ENCODE results near the gene EEPD1.
A peak's percentile ranks its signal among the peaks of the same experiment; 100 is the strongest.

EEPD1 gene

GRCh38 chr7:36215457-36215765 lies 62.4 kb downstream of the EEPD1 start:
- H3K36me3 Mint-ChIP-seq (ENCODE audit: low read depth) = peaks cover 15% of the 10 kb centered on the region
- peak overlapping the region; percentile 17 for H3K4me3 Mint-ChIP-seq
- H3K27ac Mint-ChIP-seq = no peak overlapping the region
- peaks cover 19% of the 10 kb centered on the region for H3K9me3 Mint-ChIP-seq
- TF ChIP-seq CTCF (IDR thresholded peaks at IDR 0.05) = no peak
- H3K27me3 Mint-ChIP-seq (ENCODE audit: low read depth, poor library complexity) = no peaks in the 10 kb centered on the region
- no peak for DNase-seq
- H3K4me1 Mint-ChIP-seq = peaks cover 60% of the 10 kb centered on the region

- Mint-ChIP-seq H3K9me3 (peaks cover 19% of the 10 kb centered on the region), H3K27me3 (ENCODE audit: low read depth, poor library complexity) (no peaks in the 10 kb centered on the region), H3K4me1 (peaks cover 53% of the 10 kb centered on the region), H3K36me3 (ENCODE audit: low read depth) (peaks cover 15% of the 10 kb centered on the region), H3K27ac (no peak overlapping the region), H3K4me3 (peak overlapping the region; percentile 17)
- DNase-seq = no peak
- TF ChIP-seq CTCF (IDR thresholded peaks at IDR 0.05) = no peak
Observed at GRCh38 chr7:36216063-36216684, 63.1 kb downstream of the EEPD1 start.

DNA sequence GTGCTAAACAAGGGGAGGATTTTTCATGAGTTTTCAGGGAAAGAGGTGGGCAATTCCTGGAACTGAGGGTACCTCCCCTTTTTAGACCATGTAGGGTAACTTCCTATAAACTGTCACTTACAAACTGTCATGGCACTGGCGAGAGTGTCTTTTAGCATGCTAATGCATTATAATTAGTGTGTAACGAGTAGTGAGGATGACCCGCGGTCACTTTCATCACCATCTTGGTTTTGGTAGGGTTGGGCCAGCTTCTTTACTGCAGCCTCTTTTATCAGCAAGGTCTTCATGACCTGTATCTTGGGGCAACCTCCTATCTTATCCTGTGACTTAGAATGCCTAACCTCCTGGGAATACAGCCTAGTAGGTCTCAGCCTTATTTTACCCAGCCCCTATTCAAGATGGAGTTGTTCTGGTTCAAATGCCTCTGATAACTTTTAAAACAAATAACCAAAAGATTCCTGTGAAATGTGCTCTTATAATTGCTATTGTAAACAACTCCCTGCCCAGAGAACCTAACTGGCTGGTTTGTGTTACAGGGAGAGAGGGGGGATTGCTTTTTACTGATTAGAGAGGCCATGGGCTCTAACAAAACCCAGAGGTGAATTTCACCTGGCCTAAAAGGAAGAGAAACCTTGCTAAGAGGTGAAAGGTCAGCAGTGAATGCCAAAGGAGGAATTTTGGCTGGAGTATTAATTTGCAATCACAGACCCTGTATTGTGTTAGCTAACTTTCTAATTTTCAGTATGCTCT lies 64.3 kb downstream of the EEPD1 start:
- DNase-seq = no peak
- Mint-ChIP-seq H3K27ac (no peak overlapping the region), H3K27me3 (ENCODE audit: low read depth, poor library complexity) (no peaks in the 10 kb centered on the region), H3K4me3 (no peak overlapping the region), H3K4me1 (peaks cover 49% of the 10 kb centered on the region), H3K36me3 (ENCODE audit: low read depth) (peaks cover 11% of the 10 kb centered on the region), H3K9me3 (peaks cover 19% of the 10 kb centered on the region)
- no peak for TF ChIP-seq CTCF (IDR thresholded peaks at IDR 0.05)

DNA sequence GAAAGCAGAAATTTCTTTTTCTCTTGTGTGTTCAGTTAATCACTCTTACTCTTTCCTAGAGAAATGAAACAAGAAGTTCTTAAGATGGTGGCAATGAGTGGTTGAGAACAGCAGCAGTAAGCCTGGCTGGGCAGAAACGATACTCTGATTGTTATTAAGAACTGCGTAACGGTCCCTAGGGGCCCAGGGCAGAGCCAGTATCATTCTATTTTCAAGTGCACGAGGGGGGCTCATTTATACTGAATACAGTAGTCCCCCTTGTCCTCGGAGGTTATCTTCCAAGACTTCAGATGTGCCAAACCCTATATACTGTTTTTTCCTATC lies 64.9 kb downstream of the EEPD1 start:
- H3K4me1 Mint-ChIP-seq = peaks cover 49% of the 10 kb centered on the region
- DNase-seq = no peak
- no peak for TF ChIP-seq CTCF (IDR thresholded peaks at IDR 0.05)
- peaks cover 19% of the 10 kb centered on the region for H3K9me3 Mint-ChIP-seq
- no peak overlapping the region for H3K4me3 Mint-ChIP-seq
- H3K36me3 Mint-ChIP-seq (ENCODE audit: low read depth) = peaks cover 11% of the 10 kb centered on the region
- H3K27me3 Mint-ChIP-seq (ENCODE audit: low read depth, poor library complexity) = no peaks in the 10 kb centered on the region
- H3K27ac Mint-ChIP-seq = no peak overlapping the region

DNA sequence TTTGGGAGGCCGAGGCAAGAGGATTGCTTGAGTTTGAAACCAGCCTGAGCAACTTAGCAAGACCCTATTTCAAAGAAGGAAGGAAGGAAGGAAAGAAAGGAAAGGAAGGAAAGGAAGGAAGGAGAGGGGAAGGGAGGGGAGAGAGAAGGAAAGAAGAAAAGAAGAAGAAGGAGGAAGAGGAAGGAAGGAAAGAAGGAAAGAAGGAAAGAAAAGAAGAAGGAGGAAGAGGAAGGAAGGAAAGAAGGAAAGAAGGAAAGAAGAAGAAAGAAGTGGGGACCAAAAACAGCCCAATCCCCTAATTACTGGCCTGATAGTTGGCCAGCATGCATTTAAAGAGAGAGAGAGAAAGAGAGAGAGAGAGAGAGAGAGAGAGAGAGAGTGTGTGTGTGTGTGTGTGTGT lies 66.4 kb downstream of the EEPD1 start:
- H3K4me3 Mint-ChIP-seq = no peak overlapping the region
- peaks cover 46% of the 10 kb centered on the region for H3K4me1 Mint-ChIP-seq
- H3K27ac Mint-ChIP-seq = peak overlapping the region; percentile 70
- no peak for TF ChIP-seq CTCF (IDR thresholded peaks at IDR 0.05)
- H3K36me3 Mint-ChIP-seq (ENCODE audit: low read depth) = peaks cover 3% of the 10 kb centered on the region
- DNase-seq = no peak
- peaks cover 6% of the 10 kb centered on the region for H3K9me3 Mint-ChIP-seq
- no peaks in the 10 kb centered on the region for H3K27me3 Mint-ChIP-seq (ENCODE audit: low read depth, poor library complexity)

DNA sequence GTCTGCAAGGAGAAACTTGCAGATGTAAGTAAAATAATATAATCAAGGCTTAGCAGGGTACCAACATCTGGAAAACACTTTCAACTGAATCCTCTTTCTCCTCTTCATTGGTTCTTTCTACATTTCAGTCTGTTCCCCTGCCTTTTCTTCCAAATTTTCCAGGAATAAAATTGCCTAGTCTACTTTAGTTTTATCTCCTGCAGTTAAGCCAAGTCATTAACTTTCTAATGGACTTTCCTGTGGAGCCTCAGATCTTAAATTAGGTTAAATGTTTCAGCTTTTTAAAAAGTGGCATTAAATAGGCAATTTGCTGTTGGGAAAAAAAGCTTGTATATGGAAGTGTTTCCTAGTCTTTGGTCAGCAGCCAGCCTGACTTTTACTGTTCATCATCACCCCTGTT lies 70.8 kb downstream of the EEPD1 start:
- Mint-ChIP-seq H3K4me1 (peaks cover 16% of the 10 kb centered on the region), H3K4me3 (no peak overlapping the region)

More for the DNA sequence above, 70.8 kb downstream of the EEPD1 start:
- TF ChIP-seq CTCF (IDR thresholded peaks at IDR 0.05) = no peak
- DNase-seq = no peak
- peak overlapping the region; percentile 41 for H3K27ac Mint-ChIP-seq
- H3K27me3 Mint-ChIP-seq (ENCODE audit: low read depth, poor library complexity) = no peaks in the 10 kb centered on the region
- H3K9me3 Mint-ChIP-seq = peaks cover under 1% of the 10 kb centered on the region
- peaks cover 9% of the 10 kb centered on the region for H3K36me3 Mint-ChIP-seq (ENCODE audit: low read depth)
